Amniotic epithelial cell (primary cell): ENCODE data around the gene KRTAP5-6.
"Not testable (repeated sequence)": the region's sequence is repeated elsewhere in the genome, so short reads cannot be mapped to it uniquely, and the experiment has no call there.

Experiments used
- DNase-seq: peaks from one replicate; pipeline ENCODE4 v3.0.0-alpha.2; 2010; ENCODE audit warnings: low read depth

The KRTAP5-6 gene

GRCh38 chr11:1661454-1662269, 35.3 kb upstream of the KRTAP5-6 start:
- not testable (repeated sequence) for DNase-seq

- DNase-seq: not testable (repeated sequence)
Measured at GRCh38 chr11:1662699-1663283, 34.2 kb upstream of the KRTAP5-6 start.

- no peak for DNase-seq
Measured at GRCh38 chr11:1665313-1665712, 31.7 kb upstream of the KRTAP5-6 start.

- no peak for DNase-seq
Measured at GRCh38 chr11:1667121-1667850, 29.7 kb upstream of the KRTAP5-6 start.

- no peak for DNase-seq
Measured at GRCh38 chr11:1667906-1668305, 29.1 kb upstream of the KRTAP5-6 start.

GRCh38 chr11:1668911-1669473, 28.0 kb upstream of the KRTAP5-6 start:
- DNase-seq: no peak

- DNase-seq: no peak
Measured at GRCh38 chr11:1669546-1670218, 27.3 kb upstream of the KRTAP5-6 start.

- DNase-seq: not testable (repeated sequence)
Measured at GRCh38 chr11:1670457-1670856, 26.5 kb upstream of the KRTAP5-6 start.

- DNase-seq: no peak
Measured at GRCh38 chr11:1670905-1671371, 26.1 kb upstream of the KRTAP5-6 start.

- no peak for DNase-seq
Measured at GRCh38 chr11:1671658-1672057, 25.3 kb upstream of the KRTAP5-6 start.

GRCh38 chr11:1672613-1673350, 24.2 kb upstream of the KRTAP5-6 start:
- no peak for DNase-seq

- DNase-seq: no peak
Measured at GRCh38 chr11:1673446-1674172, 23.4 kb upstream of the KRTAP5-6 start.

- no peak for DNase-seq
Measured at GRCh38 chr11:1674173-1675131, 22.5 kb upstream of the KRTAP5-6 start.

- DNase-seq: no peak
Measured at GRCh38 chr11:1675536-1676228, 21.3 kb upstream of the KRTAP5-6 start.

GRCh38 chr11:1676229-1676740, 20.7 kb upstream of the KRTAP5-6 start:
- DNase-seq: no peak

- no peak for DNase-seq
Measured at GRCh38 chr11:1679881-1680280, 17.1 kb upstream of the KRTAP5-6 start.

- no peak for DNase-seq
Measured at GRCh38 chr11:1682225-1682905, 14.6 kb upstream of the KRTAP5-6 start.

GRCh38 chr11:1683216-1683615, 13.8 kb upstream of the KRTAP5-6 start:
- DNase-seq: not testable (repeated sequence)
